ENCODE measurements around the gene MYL12B. TPM values are rescaled to one million over a fixed set of nuclear protein-coding genes. Genes with fewer than 3 reads are reported as not detected.
A peak's percentile ranks its signal among the peaks of the same experiment; 100 is the strongest.

The MYL12B gene
- total RNA-seq, 2 donors from 2014 or later, result 208 to 328 TPM

- TF ChIP-seq CTCF (IDR thresholded peaks at IDR 0.05), result no peak
- no peak overlapping the region for H3K4me3 ChIP-seq
- no peak for ATAC-seq (ENCODE audit: insufficient number of reproducible peaks, low FRiP score, low read depth)
Observed at GRCh38 chr18:3293196-3293951, 31.4 kb downstream of the MYL12B start.

GRCh38 chr18:3294435-3295080 is 32.6 kb downstream of the MYL12B start:
- TF ChIP-seq CTCF (IDR thresholded peaks at IDR 0.05), result no peak
- H3K36me3 ChIP-seq, result no peaks in the 10 kb centered on the region
- ATAC-seq (ENCODE audit: insufficient number of reproducible peaks, low FRiP score, low read depth) (no peak), DNase-seq (ENCODE audit: low spot score) (no peak)
- peaks cover 3 to 10% of the 10 kb centered on the region in 2 donors for H3K4me1 ChIP-seq (ENCODE audit: control insufficient read depth in 1 of 2, low read depth in 2 of 2)
- peaks cover 7% of the 10 kb centered on the region for H3K9me3 ChIP-seq
- H3K4me3 ChIP-seq, result no peak overlapping the region
- no peaks in the 10 kb centered on the region for H3K27me3 ChIP-seq (replicated peaks; ENCODE audit: insufficient read depth)
- no peak overlapping the region for H3K27ac ChIP-seq

More at GRCh38 chr18:3293196-3293951, 31.4 kb downstream of the MYL12B start:
- Histone ChIP-seq H3K9me3 (peaks cover 2% of the 10 kb centered on the region), H3K27me3 (replicated peaks; ENCODE audit: insufficient read depth) (no peaks in the 10 kb centered on the region), H3K36me3 (no peaks in the 10 kb centered on the region), H3K4me1 (ENCODE audit: control insufficient read depth in 1 of 2, low read depth in 2 of 2) (peaks cover 3 to 10% of the 10 kb centered on the region in 2 donors), H3K27ac (no peak overlapping the region)
- DNase-seq (ENCODE audit: low spot score), result no peak

- peak; percentile 41 for DNase-seq (ENCODE audit: low spot score)
- H3K4me1 ChIP-seq (ENCODE audit: control insufficient read depth in 1 of 2, low read depth in 2 of 2), result peaks cover 3 to 10% of the 10 kb centered on the region in 2 donors
- H3K27ac ChIP-seq, result no peak overlapping the region
- no peaks in the 10 kb centered on the region for H3K36me3 ChIP-seq
- peak overlapping the region; percentile 72 for H3K4me3 ChIP-seq
- no peaks in the 10 kb centered on the region for H3K27me3 ChIP-seq (replicated peaks; ENCODE audit: insufficient read depth)
- peaks cover 7% of the 10 kb centered on the region for H3K9me3 ChIP-seq
- no peak for ATAC-seq (ENCODE audit: insufficient number of reproducible peaks, low FRiP score, low read depth)
- TF ChIP-seq CTCF (IDR thresholded peaks at IDR 0.05), result no peak
Observed at GRCh38 chr18:3297025-3297984, 35.4 kb downstream of the MYL12B start.

GRCh38 chr18:3304832-3305231 is 42.9 kb downstream of the MYL12B start:
- no peak overlapping the region for H3K27ac ChIP-seq
- no peak for ATAC-seq (ENCODE audit: insufficient number of reproducible peaks, low FRiP score, low read depth)
- no peaks in the 10 kb centered on the region for H3K4me1 ChIP-seq (ENCODE audit: control insufficient read depth in 1 of 2, low read depth in 2 of 2)
- no peaks in the 10 kb centered on the region for H3K36me3 ChIP-seq
- no peak for TF ChIP-seq CTCF (IDR thresholded peaks at IDR 0.05)
- no peaks in the 10 kb centered on the region for H3K9me3 ChIP-seq
- no peaks in the 10 kb centered on the region for H3K27me3 ChIP-seq (replicated peaks; ENCODE audit: insufficient read depth)
- no peak overlapping the region for H3K4me3 ChIP-seq
- no peak for DNase-seq (ENCODE audit: low spot score)

Data from thoracic aorta (tissue), 2 donors.